Suppressor macrophage treated with lipopolysaccharide for 1 hour (primary cell): ENCODE results near the gene GRB14.
"Not testable (repeated sequence)": the region's sequence is repeated elsewhere in the genome, so short reads cannot be mapped to it uniquely, and the experiment has no call there.

Experiments used
- DNase-seq, 3 donors: peaks; one replicate each; pipeline ENCODE4 v3.0.0-alpha.2; 2020 to 2022

Gene GRB14

DNA sequence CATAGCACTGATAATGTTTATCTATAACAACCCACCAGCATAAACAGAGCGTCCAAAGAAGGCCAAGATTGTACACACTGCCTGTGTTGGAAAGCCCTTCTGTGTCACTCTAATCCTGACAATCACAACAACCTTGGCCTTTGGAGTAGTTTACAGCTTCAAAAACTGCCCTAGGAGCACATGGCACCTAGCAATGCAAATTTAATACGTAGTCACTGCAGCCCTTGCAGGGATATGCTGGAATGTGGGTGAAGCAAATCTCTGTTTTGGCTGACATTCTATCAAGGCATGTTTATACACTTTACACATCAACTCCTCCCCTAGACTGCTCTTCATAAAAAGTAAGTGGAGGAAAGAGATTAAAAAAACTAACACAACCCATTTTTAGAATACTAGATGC lies 66.8 kb downstream of the GRB14 start:
- DNase-seq: no peak

DNA sequence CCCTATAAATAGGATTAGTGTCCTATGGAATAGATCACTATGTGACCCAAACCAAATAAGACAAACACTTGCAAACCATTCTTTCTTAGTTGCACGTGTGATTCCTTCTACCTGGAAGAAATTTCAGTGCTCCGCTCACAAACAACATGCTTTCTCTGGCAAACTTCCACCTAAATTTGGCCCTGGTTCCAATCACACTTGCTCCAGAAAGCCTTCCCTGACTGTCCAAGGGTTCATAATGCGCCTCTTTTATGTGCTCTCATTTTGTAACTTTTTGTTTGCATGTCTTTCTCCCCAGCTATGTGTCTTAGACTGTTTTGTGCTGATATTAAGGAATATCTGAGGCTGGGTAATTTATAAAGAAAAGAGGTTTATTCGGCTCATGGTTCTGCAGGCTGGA lies 69.8 kb downstream of the GRB14 start:
- no peak for DNase-seq

DNA sequence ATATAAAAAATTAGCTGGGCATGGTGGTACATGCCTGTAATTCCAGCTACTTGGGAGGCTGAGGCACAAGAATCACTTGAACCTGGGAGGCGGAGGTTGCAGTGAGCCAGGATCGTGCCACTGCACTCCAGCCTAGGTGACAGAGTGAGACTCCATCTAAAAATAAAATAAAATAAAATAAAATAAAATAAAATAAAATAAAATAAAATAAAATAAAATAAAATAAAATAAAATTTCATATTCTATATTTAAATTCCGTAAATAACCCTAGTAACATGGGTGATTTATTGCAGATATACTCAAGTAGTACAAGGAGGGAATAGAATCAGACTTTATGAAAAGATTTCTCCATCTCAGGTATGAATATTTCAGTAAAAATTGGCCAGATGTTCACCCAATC lies 71.6 kb downstream of the GRB14 start:
- DNase-seq: not testable (repeated sequence)

DNA sequence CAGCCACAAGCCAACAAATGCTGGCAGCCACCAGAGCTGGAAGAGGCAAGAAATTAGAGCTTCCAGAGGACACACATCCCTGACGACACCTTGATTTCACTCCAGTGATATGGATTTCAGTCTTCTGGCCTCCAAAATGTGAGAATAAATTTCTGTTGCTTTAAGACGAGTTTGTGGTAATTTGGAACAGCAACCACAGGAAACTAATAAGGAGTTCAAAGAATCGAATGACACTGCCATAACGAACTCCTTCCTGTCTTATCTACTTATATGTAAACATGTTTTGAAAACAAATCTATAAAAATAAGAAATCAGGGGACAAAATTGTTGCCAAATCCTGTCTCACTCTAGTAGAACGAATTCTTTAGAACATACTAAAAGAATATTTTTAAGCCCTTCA lies 75.8 kb downstream of the GRB14 start:
- DNase-seq: no peak

DNA sequence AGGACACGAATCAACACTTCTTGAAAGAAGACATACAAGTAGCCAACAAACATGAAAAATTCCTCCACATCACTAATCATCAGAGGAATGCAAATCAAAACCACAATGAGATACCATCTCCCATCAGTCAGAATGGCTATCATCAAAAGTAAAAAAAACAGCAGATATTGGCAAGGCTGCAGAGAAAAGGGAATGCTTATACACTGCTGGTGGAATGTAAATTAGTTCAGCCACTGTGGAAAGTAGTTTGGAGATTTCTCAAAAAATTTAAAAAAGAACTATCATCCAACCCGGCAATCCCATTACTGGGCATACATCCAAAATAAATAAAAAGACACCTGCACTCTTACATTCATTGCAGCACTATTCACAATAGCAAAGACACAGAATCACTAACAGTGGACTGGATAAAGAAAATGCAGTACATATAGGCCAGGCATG lies 78.7 kb downstream of the GRB14 start:
- DNase-seq: no peak

DNA sequence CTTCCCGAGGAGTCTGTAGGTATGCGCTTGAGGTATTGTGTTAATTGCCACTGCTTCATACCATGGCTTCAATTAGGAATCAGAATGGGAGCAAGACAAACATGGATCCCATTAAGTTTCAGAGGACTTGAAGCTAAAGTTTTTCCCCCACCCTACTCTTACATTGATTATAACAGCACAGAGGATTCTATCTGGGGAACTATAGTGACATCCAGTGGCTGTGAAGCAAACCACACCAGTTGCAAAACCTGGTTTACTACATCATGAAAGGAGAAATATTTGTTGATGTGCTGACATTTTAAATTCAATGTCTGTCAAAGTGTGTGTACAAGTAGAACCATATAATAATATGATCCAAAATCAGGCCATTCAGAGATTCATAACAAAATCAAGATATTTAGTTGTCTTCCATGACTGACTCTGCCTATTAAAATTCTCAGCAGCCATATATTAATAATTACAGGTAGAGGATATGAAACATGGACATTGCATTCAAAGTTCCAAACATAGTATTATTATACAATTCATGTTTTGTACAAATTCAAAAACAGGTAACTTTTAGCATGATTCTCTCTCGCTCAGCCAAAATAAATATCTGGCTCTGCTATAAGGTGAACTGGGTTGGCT lies 82.9 kb downstream of the GRB14 start:
- peak in 2 of 3 donors; percentile 15 to 28 for DNase-seq

DNA sequence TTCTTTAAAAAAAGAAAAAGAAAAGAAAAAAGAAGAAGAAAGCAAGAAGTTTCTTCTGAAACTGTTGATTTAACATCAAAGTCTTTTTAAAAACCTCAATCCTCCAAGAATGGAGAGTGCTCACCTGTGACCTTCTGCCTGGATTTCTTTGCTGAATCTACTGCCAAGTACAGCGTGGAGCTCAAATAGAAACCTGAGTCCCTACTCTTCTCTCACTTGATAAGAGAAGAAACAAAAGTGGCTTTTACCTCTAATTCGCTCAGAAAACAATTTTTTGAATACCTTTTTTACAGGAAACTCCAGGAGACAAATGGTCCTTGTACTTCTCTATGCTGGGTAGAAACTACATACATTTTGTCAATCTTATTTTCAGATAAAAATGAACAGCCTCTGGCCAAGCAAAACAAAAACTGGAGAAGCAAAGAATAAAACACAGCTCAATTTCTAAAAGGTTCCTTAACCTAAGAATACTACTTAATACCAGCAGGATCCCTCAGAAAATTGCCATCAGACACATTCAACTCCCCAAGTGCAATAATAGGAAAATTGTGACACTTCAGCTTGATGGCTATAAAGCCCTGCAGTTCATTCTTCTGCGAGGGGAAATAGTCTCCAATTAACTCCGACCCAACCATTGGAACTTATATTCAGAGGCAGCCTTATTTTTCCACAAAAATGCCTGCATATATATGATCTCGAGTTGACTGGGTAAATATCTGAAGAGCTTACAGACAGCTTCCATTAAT lies 85.8 kb downstream of the GRB14 start:
- no peak for DNase-seq

DNA sequence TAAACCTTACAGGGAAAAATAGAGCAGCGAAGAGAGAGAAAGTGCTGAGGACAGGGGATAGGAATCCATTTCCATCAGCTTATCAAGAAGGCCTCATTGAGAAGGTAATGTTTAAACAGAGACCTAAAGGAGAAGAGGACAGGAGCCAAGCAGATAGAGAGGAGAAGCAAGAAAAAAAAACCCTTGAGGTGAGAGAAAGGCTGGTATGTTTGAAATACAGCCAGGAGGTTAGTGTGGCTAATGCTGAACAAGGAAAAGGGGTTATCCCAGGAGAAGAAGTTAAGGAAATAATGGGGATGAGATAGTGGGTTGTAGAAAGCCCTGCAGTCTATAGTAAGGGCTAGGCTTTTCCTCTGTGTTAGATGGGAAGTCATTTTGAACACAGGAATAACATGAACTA lies 90.8 kb downstream of the GRB14 start:
- no peak for DNase-seq

DNA sequence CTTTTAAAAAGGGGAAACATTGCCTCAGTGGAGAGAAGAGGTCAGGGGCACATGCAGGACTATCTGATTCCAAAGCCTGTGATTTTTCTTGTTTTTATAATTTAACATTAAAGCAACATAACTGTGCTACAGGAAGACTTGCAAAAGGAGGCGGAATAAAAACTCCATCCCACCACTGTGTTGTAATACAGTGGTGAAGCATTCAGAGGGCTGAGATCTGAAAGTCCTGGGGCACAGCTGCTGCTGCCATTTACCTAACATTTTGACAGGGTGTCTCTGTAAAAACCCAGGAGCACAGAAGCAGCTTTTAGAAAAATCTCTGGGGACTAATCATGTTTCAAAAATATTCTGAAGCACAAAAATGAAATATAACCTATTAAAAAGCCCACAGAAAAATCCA lies 97.6 kb downstream of the GRB14 start:
- no peak for DNase-seq

DNA sequence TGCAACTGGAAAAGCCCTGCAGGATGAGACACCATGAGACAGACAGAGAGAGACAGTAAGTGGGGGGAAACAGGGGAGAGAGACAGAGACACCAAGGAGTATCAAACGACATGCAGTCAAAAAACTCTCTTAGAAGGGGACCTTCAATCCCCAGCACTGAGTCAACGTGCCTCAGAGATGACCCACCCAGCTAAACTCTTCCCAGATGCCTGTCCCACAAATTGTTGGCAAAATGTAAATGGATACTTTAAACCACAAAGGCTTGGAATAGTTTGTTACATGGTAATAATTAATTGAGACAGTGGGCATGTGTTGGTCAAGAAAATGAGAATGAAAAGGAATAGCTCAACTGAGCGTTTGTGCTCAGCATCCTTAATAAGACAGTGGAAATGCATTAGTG lies 98.3 kb downstream of the GRB14 start:
- no peak for DNase-seq

DNA sequence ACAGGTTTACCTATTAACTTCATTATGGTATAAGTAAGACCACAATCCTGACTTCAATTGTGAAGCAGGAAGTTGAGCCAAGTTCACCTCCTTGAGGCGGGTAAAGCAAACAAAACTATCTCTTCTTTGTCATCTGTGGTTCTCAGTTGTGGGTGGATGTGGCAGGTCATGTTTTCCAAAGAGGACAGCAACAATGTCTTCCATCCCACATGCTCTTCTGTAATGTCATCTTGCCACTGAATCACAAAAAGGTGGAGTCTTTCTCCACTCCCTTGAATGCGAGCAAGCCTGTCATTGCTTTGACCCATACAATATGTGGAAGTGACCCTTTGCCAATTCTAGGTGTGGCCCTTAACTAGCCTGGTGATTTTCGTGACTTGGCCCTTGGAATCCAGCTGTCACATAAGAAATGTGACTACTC lies 98.7 kb downstream of the GRB14 start:
- no peak for DNase-seq

DNA sequence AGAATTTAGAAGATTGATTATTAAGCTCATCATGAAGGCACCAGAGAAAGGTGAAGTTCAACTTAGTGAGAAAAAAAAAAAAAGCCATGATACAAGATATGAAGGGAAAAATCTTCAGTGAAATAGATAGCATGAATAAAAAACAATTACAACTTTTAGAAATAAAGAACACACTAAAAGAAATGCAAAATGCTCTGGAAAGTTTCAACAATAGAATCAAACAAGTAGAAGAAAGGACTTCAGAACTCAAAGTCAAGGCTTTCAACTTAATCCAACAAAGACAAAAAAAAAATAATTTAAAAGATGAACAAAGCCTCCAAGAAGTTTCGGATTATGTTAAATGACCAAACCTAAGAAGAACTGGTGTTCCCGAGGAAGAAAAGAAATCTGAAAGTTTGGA lies 105.5 kb downstream of the GRB14 start:
- DNase-seq: no peak

DNA sequence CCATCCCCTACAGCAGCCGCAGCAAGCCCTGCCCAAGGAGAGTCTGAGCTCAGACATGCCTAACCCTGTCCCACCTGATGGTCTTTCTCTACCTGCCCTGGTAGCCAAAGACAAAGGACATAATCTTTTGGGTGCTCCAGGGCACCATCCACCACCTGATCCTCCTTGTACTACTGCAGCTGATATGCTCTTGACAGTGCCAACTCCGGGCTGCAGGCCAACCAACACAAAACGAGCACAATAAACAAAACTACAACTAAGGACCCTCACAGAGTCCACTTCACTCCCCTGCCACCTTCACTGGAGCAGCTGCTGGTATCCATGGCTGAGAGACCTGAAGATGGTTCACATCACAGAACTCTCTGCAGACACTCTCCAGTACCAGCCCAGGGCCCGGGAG lies 106.3 kb downstream of the GRB14 start:
- no peak for DNase-seq

DNA sequence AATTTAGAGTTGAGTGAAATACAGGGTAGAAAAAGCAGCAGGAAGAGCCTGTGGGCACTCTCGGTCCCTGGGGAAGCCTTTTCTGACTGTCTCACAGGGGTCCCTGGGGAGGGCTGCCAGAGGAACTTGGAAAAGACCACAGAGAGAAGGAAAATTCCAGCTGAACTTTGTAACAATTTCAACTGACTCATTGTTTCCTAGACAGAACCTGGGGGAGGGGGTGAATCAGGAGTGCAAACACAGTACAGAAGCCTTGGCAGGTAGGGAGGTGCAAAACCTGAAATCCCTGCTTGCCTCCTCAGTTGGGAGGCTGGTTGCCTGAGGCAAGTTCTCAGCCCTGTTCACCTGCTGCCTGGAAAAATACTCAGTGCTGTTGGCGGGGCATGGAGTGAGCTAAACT lies 106.8 kb downstream of the GRB14 start:
- no peak for DNase-seq

DNA sequence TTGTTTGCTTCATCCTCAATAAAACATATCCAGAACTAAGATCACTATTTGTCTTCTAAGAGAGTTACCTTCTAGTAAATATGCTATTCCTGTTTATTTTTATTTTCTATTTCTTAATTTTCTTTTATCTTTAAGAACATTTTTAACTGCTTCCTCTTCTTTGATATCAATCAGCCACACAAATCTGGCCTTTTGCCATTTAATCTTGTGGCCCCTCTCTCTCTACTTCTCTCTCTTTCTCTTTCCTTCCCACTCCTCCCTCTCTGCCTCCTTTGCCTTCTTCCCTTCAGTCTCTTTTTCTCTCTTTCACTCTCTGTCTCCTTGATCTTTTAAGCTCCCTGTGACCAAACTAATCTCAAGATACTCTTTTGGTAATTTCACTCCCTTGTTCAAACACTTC lies 108.4 kb downstream of the GRB14 start:
- DNase-seq: no peak

DNA sequence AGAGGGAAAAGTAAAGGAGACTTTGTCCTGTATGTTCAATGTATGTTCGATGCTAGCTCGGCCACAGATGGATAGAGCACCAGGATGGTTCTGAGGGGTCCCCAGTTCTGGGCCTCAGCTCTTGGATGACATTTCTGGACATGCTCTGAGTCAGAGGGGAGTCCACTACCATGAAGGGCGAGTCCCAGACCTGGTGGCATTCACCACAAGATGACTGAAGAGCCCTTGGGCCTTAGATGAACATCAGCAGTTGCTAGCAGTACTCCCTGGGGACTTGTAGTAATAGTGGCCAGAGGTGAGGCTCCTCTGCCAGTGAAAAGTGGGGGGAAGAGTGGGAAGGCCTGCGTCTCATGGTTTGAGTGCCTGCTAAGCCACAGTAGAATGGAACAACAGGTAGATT lies 109.5 kb downstream of the GRB14 start:
- DNase-seq: no peak

DNA sequence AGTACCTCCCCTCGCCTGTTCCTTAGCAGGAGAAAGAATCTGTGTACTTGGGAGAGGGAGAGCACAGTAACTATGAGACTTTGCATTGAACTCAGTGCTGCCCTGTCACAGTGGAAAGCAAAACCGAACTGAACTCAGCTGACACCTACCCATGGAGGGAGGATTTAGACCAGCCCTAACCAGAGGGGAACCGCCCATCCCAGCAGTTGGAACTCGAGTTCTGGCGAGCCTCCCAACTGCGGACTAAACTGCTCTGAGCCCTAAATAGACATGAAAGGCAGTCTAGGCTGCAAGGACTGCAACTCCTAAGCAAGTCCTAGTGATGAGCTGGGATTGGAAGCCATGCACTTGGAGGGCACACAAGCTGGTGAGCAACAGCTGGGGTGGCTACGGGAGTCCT lies 110.4 kb downstream of the GRB14 start:
- no peak for DNase-seq

DNA sequence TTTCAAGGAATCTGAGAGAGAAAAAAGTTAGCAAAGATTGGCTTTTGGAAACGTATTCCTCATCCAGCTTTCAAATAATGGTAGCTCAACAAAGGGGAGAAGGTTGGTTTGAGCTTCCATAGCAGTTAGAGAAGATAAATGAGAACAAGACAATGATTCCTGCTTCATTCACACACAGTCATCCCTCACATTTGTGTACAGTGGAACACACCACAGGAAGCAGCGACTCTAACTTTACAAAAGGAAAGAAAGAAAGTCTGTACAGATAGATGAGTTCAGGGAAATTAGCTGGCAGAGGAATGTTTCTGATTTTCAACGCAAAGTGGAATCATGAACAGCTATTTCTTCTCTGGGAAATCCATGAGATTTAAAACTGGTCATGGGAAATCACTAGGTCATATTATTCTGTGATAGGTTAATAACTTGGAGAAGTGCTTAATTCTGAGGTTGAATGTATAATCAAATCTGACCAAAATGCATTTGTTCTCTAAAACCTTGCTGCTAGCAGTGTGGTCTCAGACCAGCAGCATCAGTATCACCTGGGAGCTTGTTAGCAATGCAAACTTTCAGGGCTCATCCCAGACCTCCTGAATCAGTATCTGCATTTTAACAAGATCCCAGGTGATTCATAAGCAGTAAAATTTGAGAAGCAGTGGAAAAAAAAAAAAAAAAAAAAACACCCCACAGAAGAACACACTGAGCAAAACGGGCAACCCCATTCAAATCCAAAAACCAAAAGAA lies 112.0 kb downstream of the GRB14 start:
- no peak for DNase-seq

DNA sequence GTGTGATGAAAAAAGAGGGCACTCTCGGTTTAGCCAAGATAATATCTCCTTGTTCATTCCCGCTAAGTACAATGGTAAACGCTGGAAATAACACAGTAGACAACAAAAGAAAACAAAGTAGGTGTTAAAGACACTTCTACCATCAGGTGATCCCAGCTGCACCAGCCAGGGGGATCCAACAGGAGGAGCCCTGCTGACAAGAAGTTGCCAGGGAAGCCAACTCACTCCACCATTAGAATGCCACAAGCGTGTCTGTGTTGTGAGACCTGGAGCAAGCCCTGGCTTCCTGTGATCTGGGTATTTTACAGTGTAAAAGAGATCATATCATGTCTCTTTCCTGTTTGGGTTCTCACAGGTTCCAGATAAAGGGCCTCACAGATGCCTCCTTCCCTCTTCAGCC lies 117.0 kb downstream of the GRB14 start:
- DNase-seq: no peak

DNA sequence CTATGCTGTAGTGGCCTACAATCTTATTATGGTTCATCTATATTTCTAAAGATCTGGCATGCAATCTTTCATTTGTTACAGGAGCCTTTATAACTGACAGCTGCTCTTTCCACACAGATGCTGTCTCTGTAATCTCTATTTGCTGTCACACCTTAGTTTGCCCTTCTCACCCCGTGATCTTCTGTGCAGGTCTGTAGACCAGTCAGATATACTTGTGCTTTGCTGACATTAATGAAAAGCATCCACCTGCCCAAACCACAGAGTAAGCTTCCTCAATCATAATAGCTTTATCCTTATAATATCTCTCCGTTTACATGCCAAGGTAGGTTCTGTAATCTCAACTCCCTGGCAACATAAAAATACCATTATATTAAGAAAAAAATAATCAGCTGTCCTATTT lies 122.4 kb downstream of the GRB14 start:
- no peak for DNase-seq

DNA sequence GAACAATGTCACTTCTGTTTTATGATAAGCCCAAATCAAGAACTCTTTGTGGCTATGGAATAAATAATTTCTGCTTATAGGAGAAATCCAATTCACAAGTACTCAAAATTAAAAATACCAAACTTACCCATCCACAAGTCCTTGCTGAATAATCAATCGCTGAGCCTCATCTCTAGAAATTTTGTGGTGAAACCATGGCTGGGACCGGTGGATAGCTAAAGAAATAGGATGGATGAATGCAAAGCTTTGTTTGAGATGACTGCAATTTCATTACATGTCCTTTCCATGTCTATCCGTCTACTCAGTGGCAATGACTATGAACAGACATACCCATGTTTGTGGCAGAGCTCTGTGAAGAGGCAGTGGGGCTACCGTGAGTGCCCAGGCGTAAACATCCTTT lies 124.4 kb downstream of the GRB14 start:
- DNase-seq: no peak

DNA sequence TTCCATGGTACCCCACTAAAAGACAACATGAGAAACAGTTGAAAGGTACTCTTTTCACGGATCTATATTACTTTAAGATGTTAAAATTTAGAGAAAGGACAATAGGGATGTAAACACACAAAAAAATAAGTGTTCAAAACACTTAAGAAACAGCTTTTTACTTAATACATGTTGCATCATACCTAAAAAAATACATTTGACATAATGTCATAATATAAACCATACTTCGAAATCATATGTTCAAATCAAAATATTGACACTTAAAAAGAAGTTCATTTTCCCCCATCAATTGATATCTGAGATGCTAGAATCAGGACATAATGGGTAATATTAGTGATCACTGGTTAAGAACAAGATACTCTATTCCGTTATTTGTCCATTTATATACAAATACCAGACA lies 124.9 kb downstream of the GRB14 start:
- no peak for DNase-seq

DNA sequence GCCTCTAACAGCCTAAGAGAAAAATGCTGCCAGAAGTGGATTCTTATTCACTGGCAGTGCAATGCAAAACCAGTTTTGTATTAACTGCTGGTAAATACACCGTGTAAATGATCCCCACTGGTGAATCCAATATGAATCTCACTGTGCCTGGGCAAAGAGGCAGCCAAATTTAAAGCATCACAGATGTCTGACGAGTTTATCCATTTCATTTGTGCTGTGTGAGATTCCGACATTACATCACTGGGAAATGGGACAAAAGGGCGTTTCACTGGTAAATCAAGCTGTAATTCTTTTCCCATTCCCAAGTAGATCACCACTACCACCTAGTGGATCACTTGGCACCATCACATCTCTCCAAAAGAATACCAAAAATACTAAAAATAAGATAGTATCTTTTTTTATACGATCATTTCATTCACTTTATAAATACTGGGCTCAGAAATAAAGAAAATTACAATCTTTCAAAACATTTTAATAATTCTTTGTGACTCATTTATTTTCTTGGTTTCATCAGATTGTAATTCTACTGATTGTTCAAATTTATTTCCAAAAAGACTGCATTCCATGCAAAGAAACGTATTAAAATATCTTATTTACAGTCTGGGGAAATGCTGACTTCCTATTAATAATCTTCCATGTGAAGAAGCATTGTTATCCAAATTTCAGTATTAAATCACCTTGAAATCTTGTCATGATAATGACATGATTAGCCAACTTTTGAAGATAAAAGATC lies 125.6 kb downstream of the GRB14 start:
- DNase-seq: no peak

DNA sequence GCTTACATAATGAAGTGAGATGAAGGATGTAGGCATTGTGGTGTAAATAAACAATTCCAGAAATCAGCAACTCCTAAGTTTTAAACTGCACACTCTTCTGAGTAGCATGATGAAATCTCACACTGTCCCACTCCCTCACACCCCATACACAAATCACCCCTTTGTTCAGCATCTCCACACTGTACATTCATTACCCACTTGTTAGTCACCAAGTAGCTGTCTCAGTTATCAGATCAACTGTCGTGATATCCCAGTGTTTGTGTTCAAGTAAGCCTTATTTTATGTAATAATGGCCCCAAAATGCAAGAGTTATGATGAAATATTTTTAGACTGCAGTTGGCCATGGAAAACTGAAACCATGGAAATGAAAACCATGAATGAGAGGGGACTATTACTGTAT lies 135.7 kb downstream of the GRB14 start:
- no peak for DNase-seq
